Stimulated activated CD8-positive, alpha-beta memory T cell treated with anti-CD3 and anti-CD28 coated beads, Interleukin-4, amount 100 ng/mL, for 48 hours (primary cell): Measurements from ENCODE around the gene UNC93A.
"Not testable (repeated sequence)": the region's sequence is repeated elsewhere in the genome, so short reads cannot be mapped to it uniquely, and the experiment has no call there.

ENCODE experiments used
- DNase-seq: peaks from one replicate; pipeline ENCODE4 v3.0.0-alpha.2; 2020

The UNC93A gene

DNA sequence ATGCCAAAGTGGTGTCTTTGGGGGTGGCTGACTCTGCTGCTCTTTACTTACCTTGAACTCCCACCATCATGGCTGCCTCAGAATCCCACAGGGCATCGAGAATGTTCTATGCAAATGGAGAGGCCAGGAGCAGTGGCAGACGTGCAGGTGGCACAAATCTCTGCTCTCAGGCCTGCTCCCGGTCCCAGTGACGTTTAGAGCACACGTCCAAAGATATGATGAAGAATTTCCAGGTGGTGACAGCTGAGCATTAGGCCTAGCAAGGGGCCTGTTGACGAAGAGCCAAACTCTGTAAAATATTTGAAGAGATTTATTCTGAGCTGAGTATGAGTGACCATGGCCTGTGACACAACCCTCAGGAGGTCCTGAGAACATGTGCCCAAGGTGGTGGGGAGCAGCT lies 19.0 kb upstream of the UNC93A start:
- no peak for DNase-seq

DNA sequence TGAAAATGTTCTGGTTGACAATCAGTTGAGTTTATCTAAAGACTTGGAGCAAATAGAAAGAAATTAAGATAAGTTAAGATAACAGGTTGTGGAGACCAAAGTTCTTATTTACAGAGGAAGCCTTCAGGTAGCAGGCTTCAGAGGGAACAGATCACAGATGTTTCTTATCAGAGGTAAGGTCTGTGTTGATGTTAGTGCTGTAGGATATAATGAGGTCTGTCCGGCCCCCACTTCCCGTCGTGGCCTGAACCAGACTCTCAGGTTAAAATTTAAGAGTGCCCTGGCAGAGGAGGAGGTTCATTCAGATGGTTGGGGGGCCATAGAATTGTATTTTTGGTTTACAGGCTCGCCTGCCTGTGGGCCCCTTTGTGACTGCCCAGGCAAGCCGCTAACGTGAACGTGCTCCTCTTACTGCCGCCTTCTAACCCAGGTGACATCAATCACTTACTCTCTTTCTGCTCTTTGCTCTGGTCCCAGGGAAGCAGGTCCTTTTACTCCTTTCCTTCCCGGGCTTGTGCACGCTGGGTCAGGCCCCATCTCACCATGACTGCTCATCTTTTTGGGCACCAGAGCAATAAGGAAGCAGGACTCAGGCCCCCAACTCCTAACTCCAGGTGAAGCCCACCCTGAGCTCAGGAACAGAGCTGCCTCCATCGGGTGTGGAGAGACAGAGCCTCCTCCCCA lies 18.3 kb upstream of the UNC93A start:
- no peak for DNase-seq

DNA sequence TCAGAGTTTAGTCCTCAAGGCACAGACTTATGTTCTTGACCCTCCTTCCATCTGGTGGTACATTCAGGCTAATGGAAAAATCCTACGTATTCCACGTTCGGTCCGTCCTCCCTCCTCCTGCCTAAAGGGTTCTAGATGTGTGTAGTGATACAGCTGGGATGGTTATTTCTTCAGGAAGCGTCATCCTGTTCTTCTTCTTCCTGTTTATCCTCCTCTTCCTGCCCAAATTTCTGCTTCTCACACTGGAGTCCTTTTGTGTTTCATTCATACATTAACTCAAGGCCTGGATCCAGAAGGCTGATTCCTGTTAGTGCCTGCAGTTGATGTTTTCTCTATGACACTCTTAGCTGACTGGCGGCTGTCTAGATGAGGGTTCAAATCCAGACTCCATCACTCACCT lies 16.8 kb upstream of the UNC93A start:
- no peak for DNase-seq

DNA sequence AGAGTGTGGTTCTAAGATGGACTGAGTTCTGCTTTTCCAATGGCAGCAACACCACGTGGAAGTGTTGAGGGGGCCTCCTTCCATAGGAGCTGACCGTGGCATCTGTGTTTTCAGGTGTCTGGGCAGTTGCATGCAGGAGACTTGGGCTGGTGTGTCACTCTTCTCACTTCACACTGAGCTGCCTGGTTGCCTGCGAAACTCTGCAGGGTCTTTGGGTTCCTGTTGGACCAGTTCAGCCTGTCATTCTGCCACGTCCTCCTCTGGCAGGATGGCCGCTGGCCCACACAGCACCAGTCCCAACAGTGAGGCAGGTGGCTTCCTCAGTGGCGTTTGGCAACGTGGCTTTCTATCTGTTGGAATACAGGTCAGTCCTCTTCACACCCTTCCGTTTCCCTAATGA lies 16.1 kb upstream of the UNC93A start:
- DNase-seq: no peak

DNA sequence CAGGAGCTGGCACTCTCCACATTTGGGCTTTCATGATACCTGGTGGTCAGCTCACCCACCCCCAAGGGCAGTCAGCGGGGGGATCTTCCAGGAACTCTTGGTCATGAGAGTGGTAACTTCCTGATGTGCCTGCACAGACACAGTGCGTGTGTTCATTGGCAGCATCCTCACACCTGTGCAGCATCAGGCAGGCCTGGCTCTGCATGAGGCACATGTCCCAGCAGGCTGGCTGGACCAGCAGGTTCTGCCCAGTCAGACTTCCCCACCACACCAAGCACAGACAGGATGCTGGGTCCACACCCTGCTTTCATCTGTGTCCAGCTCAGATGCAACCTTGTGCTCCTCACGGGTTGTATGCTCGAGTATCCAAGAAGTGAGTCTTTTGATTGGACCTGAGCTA lies 15.7 kb upstream of the UNC93A start:
- DNase-seq: no peak

DNA sequence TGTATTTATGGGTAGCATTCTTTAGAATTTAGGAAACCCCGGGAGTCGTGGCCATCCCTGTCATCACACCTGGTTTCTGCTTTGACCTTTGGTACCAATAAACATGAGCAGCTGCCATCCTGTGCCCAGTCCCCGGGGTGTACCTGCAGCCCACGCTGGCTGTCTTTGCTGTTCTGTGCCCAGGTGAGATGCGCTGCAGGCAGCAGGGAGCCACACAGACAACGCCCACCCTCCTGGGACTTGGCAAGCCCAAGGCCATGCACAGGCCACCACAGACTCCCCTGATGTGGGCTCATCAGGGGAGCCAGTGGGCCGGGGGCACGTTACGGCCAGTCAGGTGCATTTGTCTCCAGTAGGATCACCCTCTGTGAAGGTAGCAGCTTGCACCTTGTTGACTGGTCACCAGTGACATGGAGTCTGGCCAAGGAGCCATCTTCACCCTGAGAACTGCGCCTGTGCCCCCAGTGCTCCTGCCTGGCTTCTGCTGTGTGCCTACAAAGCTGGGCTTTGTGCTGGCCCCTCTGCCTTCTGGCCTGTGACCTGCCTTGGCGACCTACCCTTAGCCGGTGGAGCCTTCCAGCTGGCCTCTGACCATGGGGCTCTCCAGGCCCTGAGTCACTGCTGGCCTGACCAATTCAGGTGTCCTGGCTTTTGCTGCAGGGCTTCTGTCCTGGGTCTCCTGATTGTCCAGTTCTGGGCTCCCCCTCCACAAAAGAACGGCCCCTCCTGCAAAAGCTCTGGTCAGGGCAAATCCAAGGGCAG lies 14.2 kb upstream of the UNC93A start:
- DNase-seq: no peak

DNA sequence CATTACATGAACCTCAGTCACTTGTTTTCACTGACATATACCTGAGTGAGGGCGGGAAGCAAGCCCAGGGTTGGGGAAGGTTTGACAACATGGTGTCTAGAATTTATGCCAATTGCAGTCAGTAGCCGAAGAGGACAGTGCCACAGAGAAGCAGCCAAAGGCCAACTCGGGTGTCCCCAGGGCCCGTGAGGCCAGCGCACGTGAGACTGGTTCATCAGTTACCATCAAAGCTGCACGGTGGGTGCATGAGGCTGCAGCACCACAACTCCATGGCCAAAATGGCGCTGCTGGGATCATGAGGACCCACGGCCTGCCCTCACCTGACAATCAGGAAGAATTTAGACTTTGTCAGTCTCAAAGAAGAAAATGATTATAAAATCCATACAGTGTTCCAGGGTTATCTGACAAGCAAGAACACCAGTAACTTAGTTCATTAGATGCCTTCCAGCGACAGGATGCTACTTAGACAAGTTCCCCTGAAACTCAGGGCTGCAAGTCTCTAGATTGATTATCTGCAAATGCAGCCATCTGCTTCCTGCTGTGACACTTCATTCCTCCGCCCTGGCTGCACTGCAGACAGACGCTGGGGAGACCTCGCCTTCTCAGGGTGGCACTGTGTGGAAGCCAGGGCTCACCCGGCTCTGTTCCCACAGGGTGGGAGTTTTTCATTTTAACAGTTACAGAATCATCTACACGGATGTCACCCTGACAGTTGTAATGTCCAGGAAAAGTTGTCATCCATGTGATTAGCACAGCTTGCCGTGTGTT lies 12.8 kb upstream of the UNC93A start:
- DNase-seq: not testable (repeated sequence)

DNA sequence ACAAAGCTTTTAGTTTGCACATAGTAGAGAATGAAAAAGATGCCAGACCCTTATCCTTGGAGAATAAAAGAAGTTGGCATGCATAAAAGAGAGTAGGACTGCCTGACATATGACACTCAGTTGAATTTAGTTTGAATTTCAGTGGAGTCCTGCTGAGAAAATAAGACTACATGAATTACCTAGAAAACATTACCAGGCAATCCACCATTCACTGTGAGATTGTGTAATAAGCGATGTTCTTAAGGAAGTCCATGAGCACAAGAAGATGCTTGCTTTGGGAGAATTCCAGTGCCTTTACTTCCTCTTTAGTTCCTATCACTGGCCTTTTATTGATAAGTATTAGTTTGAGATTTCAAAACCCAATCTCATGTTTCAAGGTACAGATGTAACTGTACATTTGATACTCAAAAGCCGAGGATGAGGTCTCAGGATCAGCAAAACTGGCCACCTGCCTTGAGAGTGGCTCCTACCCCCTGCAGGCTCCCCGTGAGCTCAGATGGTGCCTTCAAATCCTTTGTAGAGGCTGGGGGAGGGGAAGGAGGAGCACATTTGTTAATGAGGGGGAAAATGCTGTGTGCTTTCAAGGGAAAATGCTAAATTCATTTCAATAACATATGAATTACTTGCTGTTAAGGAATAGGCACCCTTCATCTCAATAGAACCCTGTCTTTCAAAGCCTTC lies 11.2 kb upstream of the UNC93A start:
- DNase-seq: no peak

DNA sequence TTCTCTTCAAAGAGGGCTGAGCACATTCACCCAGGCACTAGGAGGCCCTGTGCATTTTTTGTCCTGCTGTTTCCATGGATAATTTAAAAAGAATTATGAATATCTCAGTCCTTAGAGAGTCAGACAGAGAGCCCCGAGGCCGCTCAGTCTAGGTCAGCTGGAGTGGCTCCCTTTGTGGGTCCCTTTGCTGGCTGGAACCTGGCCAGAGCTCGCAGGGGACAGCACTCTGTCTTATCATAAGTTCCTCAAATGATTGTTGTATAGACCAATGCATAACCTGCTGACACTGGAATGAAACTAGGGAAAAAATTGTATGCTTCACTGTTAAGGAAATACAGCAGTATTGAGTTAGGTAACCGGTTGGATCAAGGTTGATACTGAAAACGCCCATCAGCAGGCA lies 10.6 kb upstream of the UNC93A start:
- not testable (repeated sequence) for DNase-seq

DNA sequence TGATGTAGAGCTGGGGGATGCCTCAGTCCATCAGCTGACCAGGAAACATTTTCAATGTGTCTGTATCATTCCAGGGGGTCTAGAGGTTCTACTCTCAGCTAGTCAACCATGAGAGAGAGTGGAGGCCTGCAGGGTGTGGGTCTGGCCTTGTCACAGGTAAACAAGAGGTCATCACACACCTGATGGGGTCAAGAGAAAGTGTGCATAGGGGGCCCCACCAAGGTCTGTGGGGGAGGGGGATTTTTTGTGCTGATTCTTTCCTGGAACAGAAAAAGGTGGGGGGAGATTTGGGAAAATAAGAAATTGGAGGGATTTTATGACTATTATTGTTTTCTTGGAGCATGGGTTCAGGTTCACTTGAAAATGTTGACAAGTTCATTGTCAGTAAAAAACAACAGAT lies 8.9 kb upstream of the UNC93A start:
- no peak for DNase-seq

DNA sequence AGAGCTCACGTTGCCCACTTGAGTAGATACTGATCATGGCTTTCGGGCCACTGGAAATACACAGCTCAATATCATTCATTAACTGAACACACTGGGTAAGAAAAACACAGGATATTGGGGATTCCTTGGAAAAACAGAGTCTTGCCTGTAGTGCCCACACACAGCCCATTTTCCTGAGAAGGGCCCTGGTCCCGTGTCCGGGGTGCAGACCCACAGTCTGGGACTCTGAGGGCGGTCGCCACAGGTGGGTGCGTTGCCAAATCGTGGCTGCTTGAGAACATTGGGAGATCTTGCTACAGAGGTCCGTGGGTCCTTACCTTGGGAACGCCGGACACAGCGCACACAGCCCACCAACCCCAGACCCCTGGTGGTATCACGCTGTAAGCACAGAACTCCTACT lies 6.5 kb upstream of the UNC93A start:
- not testable (repeated sequence) for DNase-seq

DNA sequence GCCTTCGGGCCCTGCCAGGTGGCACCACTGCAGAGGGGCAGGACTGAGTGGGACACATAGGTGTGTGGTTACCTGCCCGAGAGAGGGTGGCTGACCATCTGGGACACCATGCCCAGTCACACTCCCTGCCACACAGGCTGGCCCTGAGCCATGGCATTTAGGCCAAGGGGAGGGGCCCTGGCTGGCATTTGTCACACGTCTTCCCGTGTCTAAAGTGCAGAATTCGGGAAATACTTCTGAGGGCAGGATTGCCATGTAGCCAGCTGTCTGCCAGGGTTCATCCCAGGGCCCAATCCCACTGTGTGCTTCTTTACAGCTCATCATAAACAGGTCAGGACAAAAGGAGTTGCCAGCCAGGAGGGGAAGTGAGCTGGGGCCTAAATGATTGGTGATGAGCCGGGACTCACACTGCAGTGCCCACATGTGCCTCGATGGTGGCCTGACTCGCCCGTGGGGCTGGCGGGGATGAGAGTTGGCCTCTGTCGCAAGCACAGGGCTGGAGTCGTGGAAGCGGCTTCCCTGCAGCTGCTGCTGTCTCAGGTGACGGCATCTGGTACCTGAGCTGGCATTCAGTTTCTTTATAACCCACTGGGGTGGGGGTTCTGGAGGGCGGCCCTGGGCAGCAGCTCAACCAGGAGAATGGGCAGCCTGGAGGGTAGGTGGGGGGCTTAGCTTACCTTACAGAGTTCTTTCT lies 5.9 kb upstream of the UNC93A start:
- no peak for DNase-seq

DNA sequence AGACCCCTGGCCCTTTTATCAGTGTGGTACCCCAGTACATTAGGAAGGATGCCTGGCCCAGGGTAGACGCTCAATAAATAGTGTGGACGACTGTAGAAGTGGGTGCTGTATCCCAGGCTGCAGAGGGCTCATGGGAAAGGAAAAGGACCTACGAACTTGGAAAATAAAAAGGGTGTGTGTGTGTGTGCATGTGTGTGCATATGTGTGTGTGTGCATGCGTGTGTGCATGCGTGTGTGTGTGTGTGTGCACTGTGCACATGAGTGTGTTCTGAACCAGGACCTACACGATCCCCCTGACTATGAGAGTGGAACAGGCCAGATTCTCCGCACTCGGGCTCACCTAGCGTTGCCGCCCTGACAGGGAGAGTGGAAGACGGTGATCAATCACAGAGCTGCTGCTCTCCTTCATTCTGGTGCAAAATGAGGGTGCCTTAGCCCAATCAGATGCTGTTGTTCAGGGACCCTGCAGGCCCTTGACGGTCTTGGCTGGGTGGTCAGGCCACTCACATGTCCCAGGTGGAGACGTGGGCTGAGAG lies 3.5 kb upstream of the UNC93A start:
- no peak for DNase-seq

DNA sequence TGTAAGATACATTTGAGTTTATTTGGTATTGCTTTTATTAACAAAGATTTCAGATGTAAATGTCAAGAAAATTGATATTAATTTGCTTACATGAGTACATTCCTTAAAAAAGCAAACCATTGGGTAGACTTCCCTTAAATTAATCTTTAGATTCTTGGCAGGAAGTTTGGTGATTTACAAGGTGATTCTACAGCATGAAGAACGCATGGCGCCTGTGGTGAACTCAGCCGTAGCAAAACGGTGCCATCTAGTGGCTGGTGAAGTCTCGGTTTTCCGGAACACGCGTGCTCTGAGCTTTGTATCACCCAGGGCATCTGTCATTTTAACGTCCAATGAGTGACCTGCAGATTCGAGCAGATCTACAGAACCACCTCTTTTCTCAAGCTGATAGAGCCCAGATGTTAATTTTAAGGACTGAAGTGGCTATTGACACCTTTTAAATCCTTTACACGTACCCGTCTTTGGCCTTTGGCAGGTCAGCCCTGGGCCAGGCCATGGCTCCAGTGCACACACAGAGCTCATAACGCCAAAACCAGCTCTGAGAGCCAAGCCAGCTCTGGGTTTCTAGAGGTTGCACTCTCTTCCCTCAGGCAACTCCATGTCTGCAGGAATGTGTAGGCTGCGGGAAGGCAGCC lies 2.4 kb upstream of the UNC93A start:
- DNase-seq: peak; percentile 35

DNA sequence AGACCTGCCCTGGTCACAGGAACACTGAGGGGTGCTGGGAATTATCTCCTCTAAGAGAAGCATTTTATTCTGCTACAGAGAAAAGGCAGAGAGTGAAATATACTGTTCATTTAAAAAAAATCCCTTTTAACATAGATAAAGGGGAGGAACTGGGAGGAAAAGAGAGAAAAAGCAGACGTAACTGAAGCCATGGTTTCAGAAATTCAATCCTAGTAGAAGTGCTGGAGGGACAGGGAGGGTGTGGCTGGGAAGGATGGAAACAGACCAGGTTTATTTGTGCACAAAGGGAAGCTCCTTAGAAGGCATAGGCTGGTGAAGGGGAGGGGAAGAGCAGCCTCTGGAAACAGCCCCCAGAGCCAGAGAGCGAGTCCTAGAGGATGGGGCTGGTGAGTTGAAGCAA lies 1.8 kb upstream of the UNC93A start:
- DNase-seq: not testable (repeated sequence)

DNA sequence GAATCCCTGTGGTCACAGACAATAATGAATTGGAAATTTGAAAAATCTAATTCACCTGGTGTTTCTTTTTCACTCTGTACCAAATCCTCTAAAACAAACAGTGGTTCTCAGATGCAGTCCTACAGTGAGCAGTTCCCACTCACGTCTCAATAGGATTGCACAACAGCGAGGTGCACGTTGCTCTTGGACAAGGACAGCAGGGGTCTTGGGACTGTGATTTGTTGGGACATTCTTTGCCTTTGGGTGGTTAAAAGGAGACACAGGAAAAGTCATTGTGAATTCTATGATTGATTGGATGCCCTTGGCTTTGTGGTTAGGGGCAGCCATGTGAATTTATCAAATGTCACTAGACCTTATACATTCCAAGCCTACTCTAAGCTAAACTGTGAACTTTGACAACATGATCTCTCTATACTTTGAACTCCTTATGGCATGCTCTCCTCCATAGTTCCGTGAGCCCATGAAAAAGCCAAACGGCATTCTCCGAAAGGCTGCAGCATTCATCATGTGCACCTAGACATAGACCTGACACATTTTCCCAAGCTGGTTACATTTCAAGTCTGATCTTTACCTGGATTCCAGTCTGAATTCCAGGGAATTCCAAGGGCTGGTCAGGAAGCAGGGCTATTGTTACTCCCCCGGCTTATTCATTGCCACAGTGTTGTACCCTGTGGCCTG lies 647 bp downstream of the UNC93A start:
- no peak for DNase-seq

DNA sequence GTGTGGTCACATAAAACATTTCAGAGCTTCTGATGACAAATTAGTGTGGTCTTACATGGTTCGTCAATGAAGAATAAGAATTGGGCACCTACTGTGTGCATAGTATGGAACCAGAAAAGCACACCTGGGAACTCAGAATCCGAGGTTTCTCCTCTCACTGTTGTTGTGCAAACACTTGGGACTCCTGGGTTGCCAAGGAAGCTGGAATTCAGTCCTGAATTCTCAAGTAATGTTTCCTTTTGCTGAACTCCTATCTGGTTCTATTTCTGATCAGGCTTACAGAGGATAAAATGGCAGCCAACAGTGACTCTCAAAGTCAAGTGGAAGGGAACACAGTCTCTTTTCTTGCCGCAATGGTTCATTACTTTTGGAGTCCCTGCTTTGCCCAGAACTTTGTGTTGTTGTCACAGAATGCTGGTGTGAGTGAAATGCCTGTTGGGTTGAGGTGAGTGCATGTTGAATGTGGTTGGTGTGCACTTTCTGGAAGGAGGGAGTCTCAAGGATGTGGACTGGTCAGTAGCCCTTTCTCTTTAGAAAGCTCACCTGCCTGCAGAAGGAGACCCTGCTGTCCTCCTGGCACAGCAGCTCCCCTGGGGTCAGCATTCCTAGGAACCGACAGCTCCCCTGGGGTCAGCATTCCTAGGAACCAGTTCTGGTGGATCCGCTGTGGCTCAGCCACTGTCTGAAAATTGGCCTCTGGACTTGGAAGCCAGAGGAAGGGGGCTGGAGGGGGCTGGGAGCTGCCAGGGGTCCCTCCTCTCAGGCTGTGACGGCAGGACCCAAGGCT lies 1.4 kb downstream of the UNC93A start:
- no peak for DNase-seq

DNA sequence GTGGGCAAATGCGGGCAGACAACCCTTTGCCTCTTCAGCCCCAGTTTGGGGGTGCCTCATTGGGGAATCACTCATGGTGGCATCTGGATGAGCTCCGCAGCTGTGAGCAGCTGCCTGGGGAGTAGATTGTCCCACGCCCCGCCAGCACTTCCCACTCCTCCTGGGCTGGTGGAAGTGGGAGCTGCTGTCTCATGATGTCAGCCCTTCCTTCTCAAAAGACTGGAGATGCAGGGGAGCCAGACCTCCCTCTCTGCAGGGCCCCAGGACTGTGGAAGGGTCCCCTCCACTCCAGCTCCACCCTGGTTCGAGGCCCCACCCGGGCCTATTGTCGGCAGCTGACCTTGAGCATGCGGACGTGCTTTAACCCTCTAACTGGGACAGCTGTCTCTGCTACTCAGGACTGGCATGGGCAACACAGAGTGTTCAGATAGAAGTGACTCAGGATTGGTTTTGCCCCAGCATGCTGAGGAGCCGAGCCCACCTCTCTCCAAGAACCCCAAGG lies 2.0 kb downstream of the UNC93A start:
- no peak for DNase-seq

DNA sequence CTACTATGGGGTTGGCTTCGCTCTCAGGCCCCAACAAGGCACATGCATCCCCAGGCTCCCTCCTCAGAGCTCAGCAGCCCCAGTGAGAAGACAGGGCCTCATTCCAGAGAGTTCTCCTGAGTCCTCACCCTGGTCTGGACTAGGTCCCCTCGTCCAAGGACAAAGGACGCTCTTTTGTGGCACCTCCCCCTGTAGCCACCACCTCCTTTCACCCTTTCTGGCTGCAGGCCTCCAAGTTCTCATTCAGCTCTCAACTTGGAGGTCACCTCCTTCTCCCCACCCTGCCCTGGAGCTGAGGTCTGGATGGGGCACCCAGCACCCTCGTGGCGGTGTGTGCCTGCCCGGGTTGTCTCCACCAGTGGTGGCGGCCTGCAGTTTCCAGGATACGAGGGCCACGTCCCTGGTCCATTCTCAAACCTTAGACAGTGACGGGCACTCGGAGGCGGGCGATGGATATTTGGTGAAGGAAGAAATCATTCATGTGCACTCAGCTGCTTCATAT lies 2.5 kb downstream of the UNC93A start:
- no peak for DNase-seq

DNA sequence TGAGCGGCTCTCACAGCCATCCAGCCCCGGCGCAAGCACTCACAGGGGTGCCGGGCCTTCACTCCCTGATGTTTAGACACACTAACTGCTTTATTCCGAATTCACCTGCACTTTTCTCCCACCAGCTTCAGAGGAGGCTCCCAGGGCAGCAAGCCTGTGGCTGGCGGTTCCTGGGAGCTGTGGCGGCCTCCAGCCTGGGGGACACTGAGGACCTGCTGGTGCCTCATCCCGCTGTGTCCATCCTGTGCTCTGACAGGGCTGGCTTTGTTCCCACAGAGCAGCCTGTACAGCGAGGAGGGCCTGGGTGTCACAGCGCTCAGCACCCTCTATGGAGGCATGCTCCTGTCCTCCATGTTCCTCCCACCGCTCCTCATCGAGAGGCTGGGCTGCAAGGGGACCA lies 3.1 kb downstream of the UNC93A start:
- DNase-seq: no peak
